GM12878 (cell line): Measurements from ENCODE around the gene TIFAB. TPM values are rescaled to one million over a fixed set of nuclear protein-coding genes. Genes with fewer than 3 reads are reported as not detected.

Experiments
- ATAC-seq: fragments of 200-7000 bp; cut with Tn5 transposase; 3 replicates; pipeline ENCODE4 v1.9.1; 2020; ENCODE audit warnings: mild to moderate bottlenecking, moderate library complexity
- BruUV-seq: library from RNA; stranded (reverse); fragments of 400-500 nt; replicated peaks from 2 replicates; lab custom pipeline; 2021; lab: Mats Ljungman, UMichigan
- CTCF ChIA-PET: fragments of 300-600 bp; sonication (Branson Sonifier 250); formaldehyde crosslinking; extraction: SDS; loops from one replicate; lab custom pipeline; 2021; ENCODE audit warnings: inconsistent platforms; lab: Yijun Ruan, JAX
- POLR2A ChIA-PET: fragments of 350-600 bp; formaldehyde crosslinking; extraction: SDS; loops from one replicate; lab custom pipeline; 2021; ENCODE audit warnings: inconsistent platforms; lab: Charles Lee
- RAD21 ChIA-PET: fragments of 300-600 bp; sonication (Branson Sonifier 250); formaldehyde crosslinking; loops from one replicate; lab custom pipeline; 2023; ENCODE audit warnings: antibody characterized with exemption; ENCODE audit not compliant: unreplicated experiment; lab: Charles Lee
- SMC1A ChIA-PET: fragments of 300-600 bp; sonication (Branson Sonifier 250); formaldehyde crosslinking; loops from one replicate; lab custom pipeline; 2023; ENCODE audit not compliant: unreplicated experiment, uncharacterized antibody; lab: Charles Lee
- DNase-seq: peaks from one replicate; pipeline ENCODE4 v3.0.0-alpha.2; 2011; ENCODE audit warnings: low read depth, low spot score
- FAIRE-seq: peaks from 3 replicates; lab custom pipeline; 2011; peaks lifted over from hg19 to GRCh38; lab: Jason Lieb, UNC
- H2AFZ ChIP-seq: 2 replicates; pipeline ENCODE4 v1.6.0; 2011; ENCODE audit warnings: low read depth, low read length, control low read depth; ENCODE audit not compliant: control insufficient read depth
- H3K27ac ChIP-seq: 2 replicates; pipeline ENCODE4 v1.5.1; 2011; ENCODE audit warnings: control low read depth; ENCODE audit not compliant: control insufficient read depth, insufficient read depth
- H3K27me3 ChIP-seq, 2 experiments: replicated peaks in 1 of 2; 2 replicates each; pipeline versions ENCODE4 v1.6.0 to v1.6.1; 2011; ENCODE audit warnings: low read length in 1 of 2; ENCODE audit not compliant: control insufficient read depth in 2 of 2, insufficient read depth in 2 of 2
- H3K36me3 ChIP-seq, 2 experiments: 2 replicates each; pipeline ENCODE4 v1.5.1; 2011; ENCODE audit warnings: low read length in 1 of 2; ENCODE audit not compliant: control insufficient read depth in 2 of 2, insufficient read depth in 2 of 2
- H3K4me1 ChIP-seq: 2 replicates; pipeline ENCODE4 v1.6.1; 2011; ENCODE audit warnings: mild to moderate bottlenecking, low read length, moderate library complexity, mixed read lengths; ENCODE audit not compliant: control insufficient read depth, insufficient read depth
- H3K4me2 ChIP-seq: 2 replicates; pipeline ENCODE4 v1.6.0; 2011; ENCODE audit warnings: control low read depth; ENCODE audit not compliant: control insufficient read depth, insufficient read depth
- H3K4me3 ChIP-seq: fragments of 200-600 bp; sonication (generic); 2 replicates; pipeline ENCODE4 v1.5.1; 2016
- H3K79me2 ChIP-seq: 2 replicates; pipeline ENCODE4 v1.6.0; 2011; ENCODE audit warnings: low read length; ENCODE audit not compliant: control insufficient read depth, insufficient read depth
- H3K9ac ChIP-seq: 2 replicates; pipeline ENCODE4 v1.8.0; 2011; ENCODE audit warnings: low read length, control low read depth, mixed read lengths; ENCODE audit not compliant: control insufficient read depth, insufficient read depth
- H3K9me3 ChIP-seq: replicated peaks from 3 replicates; pipeline ENCODE4 v1.5.1; 2011; ENCODE audit warnings: mild to moderate bottlenecking, low read length; ENCODE audit not compliant: control insufficient read depth, insufficient read depth
- H4K20me1 ChIP-seq: 2 replicates; pipeline ENCODE4 v1.6.0; 2011; ENCODE audit not compliant: control insufficient read depth, insufficient read depth
- CBX5 ChIP-seq: sonication (generic); IDR thresholded peaks from 2 replicates; pipeline ENCODE4 v1.6.1; 2016; ENCODE audit warnings: low read depth, moderate library complexity, mild to moderate bottlenecking, inconsistent platforms
- CHD4 ChIP-seq: fragments of 200-600 bp; sonication (generic); IDR thresholded peaks from 2 replicates; pipeline ENCODE4 v1.6.1; 2016; ENCODE audit warnings: mild to moderate bottlenecking
- EGR1 ChIP-seq, 2 experiments: IDR thresholded peaks; 1 replicate in 1 of 2; 2 replicates in 1 of 2; pipeline ENCODE4 v1.6.1; 2011 to 2012; ENCODE audit warnings: low read depth in 2 of 2, low read length in 2 of 2, borderline replicate concordance in 1 of 2, mild to moderate bottlenecking in 1 of 2, moderate library complexity in 1 of 2
- EZH2 ChIP-seq: IDR thresholded peaks from 2 replicates; pipeline ENCODE4 v1.6.1; 2012; ENCODE audit warnings: low read depth, mild to moderate bottlenecking, control low read depth, inconsistent platforms, low read length, borderline replicate concordance; ENCODE audit not compliant: control insufficient read depth
- KDM1A ChIP-seq: fragments of 200-600 bp; sonication (generic); IDR thresholded peaks from 2 replicates; pipeline ENCODE4 v1.6.1; 2016; ENCODE audit warnings: borderline replicate concordance
- NR2F1 ChIP-seq: fragments of 450-650 bp; conservative IDR thresholded peaks from 2 replicates; pipeline ENCODE4 v1.6.1; 2017; ENCODE audit warnings: mild to moderate bottlenecking
- SMAD1 ChIP-seq: fragments of 450-650 bp; IDR thresholded peaks from 2 replicates; pipeline ENCODE4 v1.6.1; 2018; ENCODE audit warnings: mild to moderate bottlenecking, low read depth; ENCODE audit not compliant: partially characterized antibody
- SMC3 ChIP-seq: IDR thresholded peaks from 2 replicates; pipeline ENCODE4 v1.6.1; 2011; ENCODE audit warnings: low read length, improper control_type of control experiment, borderline replicate concordance
- SUZ12 ChIP-seq: fragments of 200-600 bp; sonication (generic); IDR thresholded peaks from one replicate; pipeline ENCODE4 v1.6.1; 2018; ENCODE audit warnings: antibody characterized with exemption, mild to moderate bottlenecking; ENCODE audit not compliant: unreplicated experiment
- TAF1 ChIP-seq: IDR thresholded peaks from 2 replicates; pipeline ENCODE4 v1.6.1; 2011; ENCODE audit warnings: mild to moderate bottlenecking, low read depth, low read length, borderline replicate concordance
- TCF3 ChIP-seq: IDR thresholded peaks from 2 replicates; pipeline ENCODE4 v1.6.1; 2012; ENCODE audit warnings: low read depth, mild to moderate bottlenecking, low read length, borderline replicate concordance; ENCODE audit not compliant: insufficient read depth
- WGBS: methylation state at CpG from one replicate; pipeline ENCODE4 v1.1.6; 2016; ENCODE audit warnings: low lambda C conversion rate; ENCODE audit not compliant: insufficient replicate concordance, insufficient coverage; ENCODE audit errors: missing lambda C conversion rate; 5-methylcytosine and 5-hydroxymethylcytosine counted together
- in situ Hi-C: fragments of 300-500 bp; cut with MboI; formaldehyde crosslinking; loops from 9 replicates; pipeline ENCODE4 v1.14.3; 2018; ENCODE audit warnings: mixed read lengths
- intact Hi-C: fragments of 100-400 bp; cut with micrococcal nuclease; formaldehyde crosslinking; loops from one replicate; pipeline ENCODE4 v1.14.2; 2022; ENCODE audit not compliant: unreplicated experiment
- polyA plus RNA-seq, 11 experiments: library from polyadenylated mRNA; depleted of rRNA in 4 of 11; unstranded in 6 of 11; stranded (reverse) in 5 of 11; fragments of >200 nt; fragmentation: Nextera tagmentation in 4 of 11; fragmentation: Illumina TruSeq in 1 of 11; extraction: Ambion mirVana in 4 of 11; extraction: Trizol in 1 of 11; gene quantifications; 1 replicate in 1 of 11; 2 replicates in 10 of 11; pipeline versions ENCODE4 v1.2.1 to v1.2.3, GENCODE V29; 2011 to 2016; ENCODE audit warnings: inconsistent platforms in 2 of 11, missing spikeins in 2 of 11, low read depth in 1 of 11
- total RNA-seq, 4 experiments: library from RNA; depleted of rRNA in 3 of 4; stranded (reverse); fragments of >200 nt in 3 of 4; fragmentation: Illumina TruSeq in 1 of 4; extraction: Trizol in 1 of 4; gene quantifications; 2 replicates each; pipeline versions ENCODE4 v1.2.1 to v1.2.3, GENCODE V29; 2013 to 2021
- TF ChIP-seq, protein P1 (sequence below): IDR thresholded peaks from 2 replicates; pipeline ENCODE4 v1.6.1; 2011; ENCODE audit warnings: borderline replicate concordance, low read depth, mild to moderate bottlenecking, moderate library complexity, low read length; ENCODE audit not compliant: insufficient read depth, poor library complexity, severe bottlenecking
- TF ChIP-seq, protein P2 (sequence below): fragments of 450-650 bp; IDR thresholded peaks from 2 replicates; pipeline ENCODE4 v1.6.1; 2017; ENCODE audit warnings: antibody characterized with exemption, mild to moderate bottlenecking, moderate library complexity
- TF ChIP-seq, protein P3 (sequence below): fragments of 450-650 bp; IDR thresholded peaks from 2 replicates; pipeline ENCODE4 v1.6.1; 2017; ENCODE audit warnings: low read depth, mild to moderate bottlenecking, moderate library complexity

The TIFAB gene
- total and polyA plus RNA-seq, 10 of the 15 experiments (the other 5 are each of a cell fraction or from before 2014, with no cell fraction given) = not detected

DNA sequence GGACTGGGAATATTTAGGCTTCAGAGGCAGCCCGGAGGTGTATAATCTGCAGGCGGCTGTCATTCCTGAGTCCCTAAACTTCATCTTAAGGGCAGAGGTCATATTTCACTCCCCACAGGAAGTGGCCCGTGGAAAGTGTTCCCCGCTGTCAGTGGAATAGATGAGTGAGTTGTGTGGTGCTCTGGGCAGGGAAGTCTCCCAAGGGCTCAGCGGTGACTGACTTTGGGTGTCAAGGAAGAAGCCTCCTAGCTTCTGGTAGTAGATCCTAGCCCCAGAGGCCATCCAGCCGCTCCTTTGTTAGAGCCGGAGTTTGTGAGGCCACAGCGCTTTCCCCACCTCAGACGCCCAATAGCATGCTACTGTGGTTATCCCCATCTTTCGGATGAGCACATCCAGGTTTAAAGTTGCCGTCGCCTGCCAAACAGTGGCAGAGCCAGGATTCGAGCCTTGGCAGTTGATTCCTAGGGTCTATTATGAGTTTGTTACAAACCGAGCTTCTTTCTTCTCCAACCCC, 38.9 kb upstream of the TIFAB start:
- H4K20me1 ChIP-seq = no peaks in the 10 kb centered on the region; the same call in 1 of the 2 replicates
- intact Hi-C loops = no loop called here
- H3K4me1 ChIP-seq = no peaks in the 10 kb centered on the region
- ATAC-seq (no peak), FAIRE-seq (no peak), DNase-seq (no peak)
- SMC1A ChIA-PET = no interaction called here
- H3K79me2 ChIP-seq = no peaks in the 10 kb centered on the region
- in situ Hi-C loops = no loop called here
- WGBS = 29% methylated on average over 14 of the region's 14 CpGs
- H3K4me2 ChIP-seq = no peak overlapping the region
- TF ChIP-seq, protein P1, sequence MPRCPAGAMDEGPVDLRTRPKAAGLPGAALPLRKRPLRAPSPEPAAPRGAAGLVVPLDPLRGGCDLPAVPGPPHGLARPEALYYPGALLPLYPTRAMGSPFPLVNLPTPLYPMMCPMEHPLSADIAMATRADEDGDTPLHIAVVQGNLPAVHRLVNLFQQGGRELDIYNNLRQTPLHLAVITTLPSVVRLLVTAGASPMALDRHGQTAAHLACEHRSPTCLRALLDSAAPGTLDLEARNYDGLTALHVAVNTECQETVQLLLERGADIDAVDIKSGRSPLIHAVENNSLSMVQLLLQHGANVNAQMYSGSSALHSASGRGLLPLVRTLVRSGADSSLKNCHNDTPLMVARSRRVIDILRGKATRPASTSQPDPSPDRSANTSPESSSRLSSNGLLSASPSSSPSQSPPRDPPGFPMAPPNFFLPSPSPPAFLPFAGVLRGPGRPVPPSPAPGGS = no peak
- TF ChIP-seq TCF3 (no peak), SMAD1 (no peak), EZH2 (no peak), SMC3 (no peak), SUZ12 (no peak), EGR1 (IDR thresholded peaks at IDR 0.05; ENCODE audit: borderline replicate concordance in 1 of 2, low read depth in 2 of 2, low read length in 2 of 2) (no peak), CHD4 (no peak), KDM1A (no peak), NR2F1 (no peak), CBX5 (no peak), TAF1 (no peak)
- TF ChIP-seq, protein P2, sequence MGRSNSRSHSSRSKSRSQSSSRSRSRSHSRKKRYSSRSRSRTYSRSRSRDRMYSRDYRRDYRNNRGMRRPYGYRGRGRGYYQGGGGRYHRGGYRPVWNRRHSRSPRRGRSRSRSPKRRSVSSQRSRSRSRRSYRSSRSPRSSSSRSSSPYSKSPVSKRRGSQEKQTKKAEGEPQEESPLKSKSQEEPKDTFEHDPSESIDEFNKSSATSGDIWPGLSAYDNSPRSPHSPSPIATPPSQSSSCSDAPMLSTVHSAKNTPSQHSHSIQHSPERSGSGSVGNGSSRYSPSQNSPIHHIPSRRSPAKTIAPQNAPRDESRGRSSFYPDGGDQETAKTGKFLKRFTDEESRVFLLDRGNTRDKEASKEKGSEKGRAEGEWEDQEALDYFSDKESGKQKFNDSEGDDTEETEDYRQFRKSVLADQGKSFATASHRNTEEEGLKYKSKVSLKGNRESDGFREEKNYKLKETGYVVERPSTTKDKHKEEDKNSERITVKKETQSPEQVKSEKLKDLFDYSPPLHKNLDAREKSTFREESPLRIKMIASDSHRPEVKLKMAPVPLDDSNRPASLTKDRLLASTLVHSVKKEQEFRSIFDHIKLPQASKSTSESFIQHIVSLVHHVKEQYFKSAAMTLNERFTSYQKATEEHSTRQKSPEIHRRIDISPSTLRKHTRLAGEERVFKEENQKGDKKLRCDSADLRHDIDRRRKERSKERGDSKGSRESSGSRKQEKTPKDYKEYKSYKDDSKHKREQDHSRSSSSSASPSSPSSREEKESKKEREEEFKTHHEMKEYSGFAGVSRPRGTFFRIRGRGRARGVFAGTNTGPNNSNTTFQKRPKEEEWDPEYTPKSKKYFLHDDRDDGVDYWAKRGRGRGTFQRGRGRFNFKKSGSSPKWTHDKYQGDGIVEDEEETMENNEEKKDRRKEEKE = no peak
- TF ChIP-seq, protein P3, sequence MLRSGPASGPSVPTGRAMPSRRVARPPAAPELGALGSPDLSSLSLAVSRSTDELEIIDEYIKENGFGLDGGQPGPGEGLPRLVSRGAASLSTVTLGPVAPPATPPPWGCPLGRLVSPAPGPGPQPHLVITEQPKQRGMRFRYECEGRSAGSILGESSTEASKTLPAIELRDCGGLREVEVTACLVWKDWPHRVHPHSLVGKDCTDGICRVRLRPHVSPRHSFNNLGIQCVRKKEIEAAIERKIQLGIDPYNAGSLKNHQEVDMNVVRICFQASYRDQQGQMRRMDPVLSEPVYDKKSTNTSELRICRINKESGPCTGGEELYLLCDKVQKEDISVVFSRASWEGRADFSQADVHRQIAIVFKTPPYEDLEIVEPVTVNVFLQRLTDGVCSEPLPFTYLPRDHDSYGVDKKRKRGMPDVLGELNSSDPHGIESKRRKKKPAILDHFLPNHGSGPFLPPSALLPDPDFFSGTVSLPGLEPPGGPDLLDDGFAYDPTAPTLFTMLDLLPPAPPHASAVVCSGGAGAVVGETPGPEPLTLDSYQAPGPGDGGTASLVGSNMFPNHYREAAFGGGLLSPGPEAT = no peak
- BruUV-seq = no TSS peak
- CTCF ChIA-PET = no interaction called here
- H3K9me3 ChIP-seq = no peaks in the 10 kb centered on the region
- no peak overlapping the region for H3K4me3 ChIP-seq
- peaks cover 10 to 20% of the 10 kb centered on the region in 2 experiments; a peak in 3 of 4 replicates for H3K27me3 ChIP-seq
- RAD21 ChIA-PET = no interaction called here
- H2AFZ ChIP-seq = no peak overlapping the region
- H3K9ac ChIP-seq = no peak overlapping the region
- H3K27ac ChIP-seq = no peak overlapping the region
- H3K36me3 ChIP-seq = no peaks in the 10 kb centered on the region
- POLR2A ChIA-PET = no interaction called here
